ENCODE results near the gene KRT9. TPM values are rescaled to one million over a fixed set of nuclear protein-coding genes. Genes with fewer than 3 reads are reported as not detected.

Gene KRT9
- total and polyA plus RNA-seq, 2 of the 13 experiments (the other 11 are each of a cell fraction or from before 2014, with no cell fraction given) = not detected

GRCh38 chr17:41580244-41580575 is 8.4 kb upstream of the KRT9 start (continued):
- TF ChIP-seq ZNF609 (CRISPR knock-in tag; IDR thresholded peaks at IDR 0.05; ENCODE audit: borderline replicate concordance) (no peak), ELF4 (CRISPR knock-in tag; IDR thresholded peaks at IDR 0.05; ENCODE audit: borderline replicate concordance) (no peak), ZNF343 (CRISPR knock-in tag; IDR thresholded peaks at IDR 0.05) (no peak), ZNF605 (CRISPR knock-in tag; IDR thresholded peaks at IDR 0.05) (no peak), ZNF430 (CRISPR knock-in tag; IDR thresholded peaks at IDR 0.05) (no peak), TIGD3 (CRISPR knock-in tag; IDR thresholded peaks at IDR 0.05; ENCODE audit: borderline replicate concordance) (no peak), ZNF367 (CRISPR knock-in tag; IDR thresholded peaks at IDR 0.05; ENCODE audit: borderline replicate concordance) (no peak), CREM (IDR thresholded peaks at IDR 0.05) (no peak), CREM (CRISPR knock-in tag; IDR thresholded peaks at IDR 0.05) (no peak), RELA (CRISPR knock-in tag; IDR thresholded peaks at IDR 0.05) (no peak), CEBPZ (IDR thresholded peaks at IDR 0.05; ENCODE audit: low read length) (no peak)

All from HepG2 (cell line).